Pancreas (tissue), 10 donors: ENCODE results near the gene SNRNP25. TPM values are rescaled to one million over a fixed set of nuclear protein-coding genes. Genes with fewer than 3 reads are reported as not detected.
A peak's percentile ranks its signal among the peaks of the same experiment; 100 is the strongest.

Source experiments
- ATAC-seq, 4 donors: fragments of 200-7000 bp; cut with Tn5 transposase; one replicate each; pipeline versions ENCODE4 v1.8.0 to v1.9.1; 2020; ENCODE audit warnings: mild to moderate bottlenecking in 4 of 4, moderate library complexity in 4 of 4
- DNase-seq, 6 donors: peaks; one replicate each; pipeline ENCODE4 v3.0.0-alpha.2; 2020
- FAIRE-seq: peaks from 2 replicates; lab custom pipeline; 2012; peaks lifted over from hg19 to GRCh38; lab: Jason Lieb, UNC
- H3K27ac ChIP-seq, 4 donors: fragments of 200-600 bp; sonication (generic); 1 replicate in 3 of 4; 2 replicates in 1 of 4; pipeline versions ENCODE4 v1.5.0 to v1.8.0; 2020
- H3K27me3 ChIP-seq, 4 donors: fragments of 200-600 bp; one replicate each; pipeline ENCODE4 v1.8.0; 2021
- H3K36me3 ChIP-seq, 3 donors: fragments of 200-600 bp; sonication (generic) in 1 of 3; one replicate each; pipeline versions ENCODE4 v1.5.0 to v1.8.0; 2020 to 2021
- H3K4me1 ChIP-seq, 3 donors: fragments of 200-600 bp; one replicate each; pipeline ENCODE4 v1.8.0; 2021
- H3K4me3 ChIP-seq, 4 donors: fragments of 200-600 bp; sonication (generic) in 2 of 4; one replicate each; pipeline versions ENCODE4 v1.5.0 to v1.8.0; 2020 to 2021
- H3K9me3 ChIP-seq, 4 donors: fragments of 200-600 bp; one replicate each; pipeline ENCODE4 v1.8.0; 2021
- WGBS, 2 donors: extraction: QIAGEN DNeasy Blood & Tissue Kit; methylation state at CpG; one replicate each; pipeline ENCODE4 v1.1.7; 2013; 5-methylcytosine and 5-hydroxymethylcytosine counted together
- intact Hi-C, 3 donors: fragments of 100-400 bp; cut with DNase I; formaldehyde crosslinking; loops; one replicate each; pipeline versions ENCODE4 v1.11.1 to v1.14.2; 2022
- polyA plus RNA-seq, 2 donors: library from polyadenylated mRNA; stranded (reverse); fragments of 200-250 nt; gene quantifications; one replicate each; pipeline ENCODE4 v1.2.3, GENCODE V29; 2013
- total RNA-seq, 6 donors: library from RNA; stranded (reverse); fragmentation: NEBNext Ultra II Directional in 4 of 6; extraction: Animal tissue kit (Norgen Biotek cat#: 25700) in 4 of 6; gene quantifications; one replicate each; pipeline versions ENCODE4 v1.2.1 to v1.2.4, GENCODE V29; 2021 to 2023
- TF ChIP-seq, protein P1 (sequence below), 4 donors: fragments of 200-600 bp; sonication (generic) in 3 of 4; IDR thresholded peaks; one replicate each; pipeline versions ENCODE4 v1.5.0 to v1.8.0; 2021; ENCODE audit warnings: antibody characterized with exemption in 4 of 4
- donor health status: healthy with polysubstance abuse.
- donor health status: DM: no; HTN: no; CAD: no; lungs with moderate emphysema.
- donor health status: DM: no; HTN: no; CAD: no.
- donor health status: control.
- donor health status: control.
- donor health status: Bipolar disorder and iron deficiency.
- donor health status: DM: yes; HTN: yes; CAD: no.
- donor health status: DM: no; HTN: no; CAD: no.
- donor health status: DM: no; HTN: no; CAD: no.
- donor health status: DM: yes; HTN: yes; CAD: no.

SNRNP25 gene
- total and polyA plus RNA-seq, 8 donors, result 6.8 to 17.3 (median 8.6) TPM

DNA sequence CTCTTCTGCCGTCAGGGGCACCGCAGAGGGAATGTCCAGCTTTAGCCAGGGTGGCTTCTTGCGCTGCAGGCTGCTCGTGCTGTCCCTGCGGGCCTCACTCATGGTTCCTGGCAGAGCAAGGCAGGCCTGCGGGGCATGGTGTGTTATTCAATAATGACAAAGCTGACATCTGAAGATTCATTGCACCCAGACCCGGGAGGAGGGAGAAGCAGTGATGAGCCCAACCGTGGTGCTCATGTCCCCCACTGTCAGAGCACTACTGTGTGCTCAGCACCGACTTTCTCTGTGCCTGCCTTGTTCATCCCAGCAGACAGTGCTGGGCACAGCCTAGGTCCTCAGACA, 11.3 kb downstream of the SNRNP25 start:
- intact Hi-C loops, result no loop called here
- H3K4me3 ChIP-seq, result no peak overlapping the region
- H3K36me3 ChIP-seq, result peaks cover 0 to 14% (median 3%) of the 10 kb centered on the region in 3 donors
- ATAC-seq (no peak), FAIRE-seq (no peak), DNase-seq (peak in 1 of 6 donors; percentile 47)
- H3K9me3 ChIP-seq, result no peaks in the 10 kb centered on the region
- no peak overlapping the region for H3K27ac ChIP-seq
- no peaks in the 10 kb centered on the region for H3K4me1 ChIP-seq
- 71 to 74% methylated on average over 8 to 9 of the region's 9 CpGs for WGBS, 2 donors
- no peaks in the 10 kb centered on the region for H3K27me3 ChIP-seq
- TF ChIP-seq, protein P1, sequence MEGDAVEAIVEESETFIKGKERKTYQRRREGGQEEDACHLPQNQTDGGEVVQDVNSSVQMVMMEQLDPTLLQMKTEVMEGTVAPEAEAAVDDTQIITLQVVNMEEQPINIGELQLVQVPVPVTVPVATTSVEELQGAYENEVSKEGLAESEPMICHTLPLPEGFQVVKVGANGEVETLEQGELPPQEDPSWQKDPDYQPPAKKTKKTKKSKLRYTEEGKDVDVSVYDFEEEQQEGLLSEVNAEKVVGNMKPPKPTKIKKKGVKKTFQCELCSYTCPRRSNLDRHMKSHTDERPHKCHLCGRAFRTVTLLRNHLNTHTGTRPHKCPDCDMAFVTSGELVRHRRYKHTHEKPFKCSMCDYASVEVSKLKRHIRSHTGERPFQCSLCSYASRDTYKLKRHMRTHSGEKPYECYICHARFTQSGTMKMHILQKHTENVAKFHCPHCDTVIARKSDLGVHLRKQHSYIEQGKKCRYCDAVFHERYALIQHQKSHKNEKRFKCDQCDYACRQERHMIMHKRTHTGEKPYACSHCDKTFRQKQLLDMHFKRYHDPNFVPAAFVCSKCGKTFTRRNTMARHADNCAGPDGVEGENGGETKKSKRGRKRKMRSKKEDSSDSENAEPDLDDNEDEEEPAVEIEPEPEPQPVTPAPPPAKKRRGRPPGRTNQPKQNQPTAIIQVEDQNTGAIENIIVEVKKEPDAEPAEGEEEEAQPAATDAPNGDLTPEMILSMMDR (IDR thresholded peaks at IDR 0.05), result no peak

DNA sequence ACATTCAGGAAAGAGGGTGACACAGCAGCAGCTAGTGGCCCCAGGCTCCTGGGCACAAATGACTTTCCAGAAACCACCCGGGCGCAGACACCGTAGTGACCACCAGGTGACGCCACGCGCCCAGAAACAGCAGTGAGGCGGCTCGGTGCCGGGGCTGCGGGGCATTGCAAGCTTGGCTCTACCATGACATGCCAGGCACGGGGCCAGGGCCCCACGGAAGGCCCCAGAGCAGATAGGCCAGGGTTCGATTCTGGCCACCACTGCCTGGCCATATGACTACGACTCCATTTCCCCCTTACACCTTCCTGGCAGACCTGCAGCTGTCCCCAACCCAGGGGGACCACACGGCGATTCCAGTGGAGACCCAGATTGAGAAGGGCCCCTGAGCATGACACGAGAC, 12.1 kb downstream of the SNRNP25 start:
- no peaks in the 10 kb centered on the region for H3K9me3 ChIP-seq
- DNase-seq (peak; percentile 70 to 96 (median 86)), FAIRE-seq (no peak), ATAC-seq (peak; percentile 76 to 96 (median 90))
- H3K4me1 ChIP-seq, result peaks cover 0 to 4% (median 0%) of the 10 kb centered on the region in 3 donors
- no peak overlapping the region for H3K27ac ChIP-seq
- intact Hi-C loops, result no loop called here
- TF ChIP-seq, protein P1 (IDR thresholded peaks at IDR 0.05), result peak; percentile 84 to 91 (median 90)
- H3K27me3 ChIP-seq, result no peaks in the 10 kb centered on the region
- WGBS, 2 donors, result 16% methylated on average over 17 of the region's 17 CpGs
- peaks cover 0 to 11% (median 3%) of the 10 kb centered on the region in 3 donors for H3K36me3 ChIP-seq
- no peak overlapping the region for H3K4me3 ChIP-seq

DNA sequence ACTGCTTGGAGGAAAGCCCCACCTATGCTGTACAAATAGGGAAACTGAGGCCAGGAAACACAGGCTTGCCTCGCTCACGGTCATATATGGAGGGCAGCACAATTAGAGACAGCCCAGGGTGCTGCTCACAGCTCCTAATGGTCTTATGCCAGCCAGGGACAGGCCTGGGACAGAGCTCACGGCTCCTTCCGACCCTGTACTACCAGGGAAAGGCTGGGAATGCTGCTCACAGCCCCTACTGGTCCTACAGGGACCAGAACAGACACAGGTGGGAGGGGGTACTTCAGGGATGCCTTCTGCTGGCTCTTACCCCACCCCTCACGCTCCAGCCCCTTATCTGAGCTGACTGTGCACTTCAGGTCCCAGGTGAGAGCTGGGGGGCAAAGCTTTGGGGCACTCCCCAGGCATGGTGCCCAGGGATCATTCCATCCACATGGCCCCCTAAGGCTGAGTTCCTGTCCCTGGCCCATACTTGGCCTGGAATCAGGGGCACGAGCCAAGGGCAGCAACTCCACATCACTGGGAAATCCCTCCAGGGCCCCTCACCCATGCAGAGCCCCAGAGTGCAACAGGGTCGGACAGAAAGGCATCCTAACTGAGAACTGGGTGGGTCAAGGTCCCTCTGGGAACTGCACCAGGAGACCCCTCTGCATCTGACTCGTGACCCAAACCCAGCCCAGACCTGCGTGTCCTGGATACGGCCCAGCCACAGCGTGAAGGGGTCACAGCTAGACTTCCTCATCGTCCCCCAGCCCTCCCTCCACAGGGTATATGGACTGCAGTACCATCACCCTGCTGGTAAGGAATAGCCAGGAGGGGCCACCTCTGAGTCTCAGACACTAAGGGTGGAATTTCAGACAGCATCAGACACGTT, 12.9 kb downstream of the SNRNP25 start:
- intact Hi-C loops, result no loop called here
- H3K27me3 ChIP-seq, result no peaks in the 10 kb centered on the region
- 81 to 84% methylated on average over 13 of the region's 13 CpGs for WGBS, 2 donors

DNA sequence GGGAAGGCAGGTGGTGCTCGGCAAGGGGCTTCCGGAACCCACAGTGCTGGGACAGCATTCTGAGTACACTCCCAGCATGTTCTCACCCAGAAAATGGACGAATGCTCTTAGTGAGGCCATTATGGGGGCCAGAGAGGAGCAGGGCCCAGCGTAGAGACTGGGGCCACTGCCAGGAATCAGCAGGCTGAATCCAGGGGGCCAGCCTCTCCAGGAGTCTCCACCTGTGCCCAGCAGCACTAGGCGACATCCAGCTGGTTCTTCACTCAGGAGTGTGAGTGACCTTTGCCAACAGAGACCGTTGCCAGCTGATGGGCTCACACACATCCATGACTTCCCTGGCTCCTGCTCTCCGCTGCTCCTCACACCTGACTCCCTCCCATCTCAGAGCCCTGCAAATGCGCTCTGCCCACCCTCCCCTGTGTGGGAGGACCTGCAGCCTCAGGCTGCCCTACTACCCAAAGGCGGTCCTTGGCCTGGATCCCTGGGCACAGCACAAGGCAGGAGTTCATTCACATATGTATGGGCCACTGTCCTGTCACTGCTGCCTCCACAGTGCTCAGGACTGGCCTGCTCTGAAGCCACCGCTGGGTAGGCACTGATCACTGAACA, 13.7 kb downstream of the SNRNP25 start:
- peaks cover 0 to 11% (median 3%) of the 10 kb centered on the region in 3 donors for H3K36me3 ChIP-seq
- peak in 2 of 6 donors; percentile 34 to 59 for DNase-seq
- H3K4me3 ChIP-seq, result no peak overlapping the region
- intact Hi-C loops, result no loop called here
- 73 to 75% methylated on average over 10 of the region's 10 CpGs for WGBS, 2 donors
- H3K9me3 ChIP-seq, result no peaks in the 10 kb centered on the region
- TF ChIP-seq, protein P1 (IDR thresholded peaks at IDR 0.05), result no peak
- peaks cover 0 to 8% (median 5%) of the 10 kb centered on the region in 3 donors for H3K4me1 ChIP-seq
- no peak for FAIRE-seq
- no peak for ATAC-seq
- no peaks in the 10 kb centered on the region for H3K27me3 ChIP-seq
- H3K27ac ChIP-seq, result no peak overlapping the region

More for the DNA sequence above, 12.9 kb downstream of the SNRNP25 start:
- TF ChIP-seq, protein P1 (IDR thresholded peaks at IDR 0.05), result no peak
- no peak for ATAC-seq
- H3K4me3 ChIP-seq, result no peak overlapping the region
- peaks cover 0 to 8% (median 5%) of the 10 kb centered on the region in 3 donors for H3K4me1 ChIP-seq
- no peak overlapping the region for H3K27ac ChIP-seq
- H3K36me3 ChIP-seq, result peaks cover 0 to 11% (median 3%) of the 10 kb centered on the region in 3 donors
- DNase-seq, result peak in 2 of 6 donors; percentile 22 to 44
- FAIRE-seq, result no peak
- no peaks in the 10 kb centered on the region for H3K9me3 ChIP-seq
